ENCODE data around the gene PSMD10. TPM values are rescaled to one million over a fixed set of nuclear protein-coding genes. Genes with fewer than 3 reads are reported as not detected.

PSMD10 gene
- total RNA-seq, 1 donor from 2014 or later = 47.3 TPM

GRCh38 chrX:108131471-108131870, 40.1 kb upstream of the PSMD10 start:
- TF ChIP-seq, protein P1, sequence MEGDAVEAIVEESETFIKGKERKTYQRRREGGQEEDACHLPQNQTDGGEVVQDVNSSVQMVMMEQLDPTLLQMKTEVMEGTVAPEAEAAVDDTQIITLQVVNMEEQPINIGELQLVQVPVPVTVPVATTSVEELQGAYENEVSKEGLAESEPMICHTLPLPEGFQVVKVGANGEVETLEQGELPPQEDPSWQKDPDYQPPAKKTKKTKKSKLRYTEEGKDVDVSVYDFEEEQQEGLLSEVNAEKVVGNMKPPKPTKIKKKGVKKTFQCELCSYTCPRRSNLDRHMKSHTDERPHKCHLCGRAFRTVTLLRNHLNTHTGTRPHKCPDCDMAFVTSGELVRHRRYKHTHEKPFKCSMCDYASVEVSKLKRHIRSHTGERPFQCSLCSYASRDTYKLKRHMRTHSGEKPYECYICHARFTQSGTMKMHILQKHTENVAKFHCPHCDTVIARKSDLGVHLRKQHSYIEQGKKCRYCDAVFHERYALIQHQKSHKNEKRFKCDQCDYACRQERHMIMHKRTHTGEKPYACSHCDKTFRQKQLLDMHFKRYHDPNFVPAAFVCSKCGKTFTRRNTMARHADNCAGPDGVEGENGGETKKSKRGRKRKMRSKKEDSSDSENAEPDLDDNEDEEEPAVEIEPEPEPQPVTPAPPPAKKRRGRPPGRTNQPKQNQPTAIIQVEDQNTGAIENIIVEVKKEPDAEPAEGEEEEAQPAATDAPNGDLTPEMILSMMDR (IDR thresholded peaks at IDR 0.05; ENCODE audit: insufficient read depth, low read depth, low read length) = no peak
- no peak for TF ChIP-seq EZH2 (IDR thresholded peaks at IDR 0.05; ENCODE audit: insufficient read depth, low read length)

GRCh38 chrX:108130889-108131288, 39.5 kb upstream of the PSMD10 start:
- Histone ChIP-seq H4K20me1 (ENCODE audit: insufficient read depth, low read length) (no peaks in the 10 kb centered on the region), H3K4me3 (ENCODE audit: insufficient read depth, low read depth, low read length) (no peak overlapping the region), H3K36me3 (ENCODE audit: insufficient read depth, low read length) (no peaks in the 10 kb centered on the region), H3K27ac (ENCODE audit: low read depth, low read length) (peak overlapping the region; percentile 47), H3K9me3 (ENCODE audit: insufficient read depth, low read depth, low read length) (no peaks in the 10 kb centered on the region), H3K9ac (ENCODE audit: low read length) (no peak overlapping the region), H3K4me1 (ENCODE audit: insufficient read depth, low read length) (peaks cover 8% of the 10 kb centered on the region), H3K4me2 (ENCODE audit: low read length) (peak overlapping the region; percentile 48), H2AFZ (ENCODE audit: low read depth, low read length) (no peak overlapping the region), H3K79me2 (ENCODE audit: insufficient read depth, low read length) (no peaks in the 10 kb centered on the region), H3K27me3 (ENCODE audit: insufficient read depth, low read length) (no peaks in the 10 kb centered on the region)
- TF ChIP-seq, protein P1 (IDR thresholded peaks at IDR 0.05; ENCODE audit: insufficient read depth, low read depth, low read length) = no peak
- TF ChIP-seq EZH2 (IDR thresholded peaks at IDR 0.05; ENCODE audit: insufficient read depth, low read length) = no peak
- Mint-ChIP-seq H3K36me3 (ENCODE audit: low read depth, unreplicated experiment) (no peaks in the 10 kb centered on the region), H3K4me3 (ENCODE audit: unreplicated experiment) (no peak overlapping the region), H3K4me1 (ENCODE audit: low read depth, unreplicated experiment) (no peaks in the 10 kb centered on the region), H3K27ac (ENCODE audit: unreplicated experiment) (no peak overlapping the region), H3K27me3 (ENCODE audit: low read depth, unreplicated experiment) (no peaks in the 10 kb centered on the region), H3K9me3 (ENCODE audit: unreplicated experiment) (no peaks in the 10 kb centered on the region)
- DNase-seq (ENCODE audit: low read depth) (no peak), FAIRE-seq (peak; percentile 95)

More at GRCh38 chrX:108131471-108131870, 40.1 kb upstream of the PSMD10 start:
- Mint-ChIP-seq H3K4me1 (ENCODE audit: low read depth, unreplicated experiment) (no peaks in the 10 kb centered on the region), H3K27me3 (ENCODE audit: low read depth, unreplicated experiment) (no peaks in the 10 kb centered on the region), H3K9me3 (ENCODE audit: unreplicated experiment) (no peaks in the 10 kb centered on the region), H3K4me3 (ENCODE audit: unreplicated experiment) (no peak overlapping the region), H3K36me3 (ENCODE audit: low read depth, unreplicated experiment) (no peaks in the 10 kb centered on the region), H3K27ac (ENCODE audit: unreplicated experiment) (no peak overlapping the region)
- Histone ChIP-seq H3K79me2 (ENCODE audit: insufficient read depth, low read length) (no peaks in the 10 kb centered on the region), H3K27me3 (ENCODE audit: insufficient read depth, low read length) (no peaks in the 10 kb centered on the region), H3K9me3 (ENCODE audit: insufficient read depth, low read depth, low read length) (no peaks in the 10 kb centered on the region), H3K27ac (ENCODE audit: low read depth, low read length) (peak overlapping the region; percentile 47), H3K4me1 (ENCODE audit: insufficient read depth, low read length) (peaks cover 8% of the 10 kb centered on the region), H3K4me2 (ENCODE audit: low read length) (peak overlapping the region; percentile 48), H4K20me1 (ENCODE audit: insufficient read depth, low read length) (no peaks in the 10 kb centered on the region), H3K36me3 (ENCODE audit: insufficient read depth, low read length) (no peaks in the 10 kb centered on the region), H2AFZ (ENCODE audit: low read depth, low read length) (no peak overlapping the region), H3K4me3 (ENCODE audit: insufficient read depth, low read depth, low read length) (no peak overlapping the region), H3K9ac (ENCODE audit: low read length) (no peak overlapping the region)
- peak; percentile 88 for FAIRE-seq
- peak; percentile 75 for DNase-seq (ENCODE audit: low read depth)

DNA sequence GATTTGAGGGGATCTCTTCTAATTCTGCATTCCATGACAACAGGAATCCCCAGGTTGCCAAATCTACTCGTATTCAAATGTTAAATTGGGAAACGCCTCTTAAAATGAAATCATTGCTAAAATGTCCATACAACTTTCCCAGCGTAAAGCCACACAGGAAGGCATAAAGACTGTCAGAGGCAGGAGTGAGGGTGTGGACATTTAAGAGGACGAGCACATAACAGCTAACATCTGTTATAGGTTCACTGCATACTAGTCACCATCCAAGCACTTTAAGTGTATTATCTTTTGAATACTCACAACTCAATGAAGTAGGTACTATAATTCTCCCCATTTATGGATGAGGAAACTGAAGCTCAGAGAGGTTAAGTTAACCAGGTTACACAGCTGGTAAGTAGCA, 35.8 kb upstream of the PSMD10 start:
- Mint-ChIP-seq H3K36me3 (ENCODE audit: low read depth, unreplicated experiment) (no peaks in the 10 kb centered on the region), H3K27ac (ENCODE audit: unreplicated experiment) (no peak overlapping the region), H3K4me3 (ENCODE audit: unreplicated experiment) (no peak overlapping the region), H3K27me3 (ENCODE audit: low read depth, unreplicated experiment) (no peaks in the 10 kb centered on the region), H3K9me3 (ENCODE audit: unreplicated experiment) (no peaks in the 10 kb centered on the region), H3K4me1 (ENCODE audit: low read depth, unreplicated experiment) (peaks cover 11% of the 10 kb centered on the region)
- no peak overlapping the region for H3K9ac ChIP-seq (ENCODE audit: low read length)
- H3K4me3 ChIP-seq (ENCODE audit: insufficient read depth, low read depth, low read length) = no peak overlapping the region
- H3K9me3 ChIP-seq (ENCODE audit: insufficient read depth, low read depth, low read length) = no peaks in the 10 kb centered on the region
- H3K79me2 ChIP-seq (ENCODE audit: insufficient read depth, low read length) = no peaks in the 10 kb centered on the region
- no peak overlapping the region for H3K4me2 ChIP-seq (ENCODE audit: low read length)
- H2AFZ ChIP-seq (ENCODE audit: low read depth, low read length) = no peak overlapping the region
- peak; percentile 76 for FAIRE-seq
- H3K27me3 ChIP-seq (ENCODE audit: insufficient read depth, low read length) = no peaks in the 10 kb centered on the region
- TF ChIP-seq, protein P1 (IDR thresholded peaks at IDR 0.05; ENCODE audit: insufficient read depth, low read depth, low read length) = no peak
- TF ChIP-seq EZH2 (IDR thresholded peaks at IDR 0.05; ENCODE audit: insufficient read depth, low read length) = no peak
- H3K4me1 ChIP-seq (ENCODE audit: insufficient read depth, low read length) = peaks cover 20% of the 10 kb centered on the region
- no peak overlapping the region for H3K27ac ChIP-seq (ENCODE audit: low read depth, low read length)
- DNase-seq (ENCODE audit: low read depth) = no peak
- H3K36me3 ChIP-seq (ENCODE audit: insufficient read depth, low read length) = no peaks in the 10 kb centered on the region
- no peaks in the 10 kb centered on the region for H4K20me1 ChIP-seq (ENCODE audit: insufficient read depth, low read length)

Measured in astrocyte (in vitro differentiated cells and primary cell).